Hepatocyte (in vitro differentiated cells): ENCODE measurements around the gene PMAIP1. TPM values are rescaled to one million over a fixed set of nuclear protein-coding genes. Genes with fewer than 3 reads are reported as not detected.

Source experiments
- DNase-seq: peaks from one replicate; pipeline ENCODE4 v3.0.0-alpha.2; 2016; ENCODE audit warnings: low spot score
- H2AFZ ChIP-seq: fragments of 200-600 bp; sonication (generic); 2 replicates; pipeline ENCODE4 v1.6.0; 2016; ENCODE audit warnings: antibody characterized with exemption, mild to moderate bottlenecking
- H3K27ac ChIP-seq: fragments of 200-600 bp; sonication (generic); 2 replicates; pipeline ENCODE4 v1.5.1; 2016; ENCODE audit warnings: mild to moderate bottlenecking
- H3K27me3 ChIP-seq: fragments of 200-600 bp; sonication (generic); 2 replicates; pipeline ENCODE4 v1.6.1; 2016
- H3K36me3 ChIP-seq: fragments of 200-600 bp; sonication (generic); replicated peaks from 2 replicates; pipeline ENCODE4 v1.5.1; 2016; ENCODE audit warnings: low read depth; ENCODE audit not compliant: insufficient read depth
- H3K4me1 ChIP-seq: fragments of 200-600 bp; sonication (generic); 2 replicates; pipeline ENCODE4 v1.5.1; 2016; ENCODE audit warnings: mild to moderate bottlenecking, moderate library complexity; ENCODE audit not compliant: insufficient read depth
- H3K4me2 ChIP-seq: fragments of 200-600 bp; sonication (generic); 2 replicates; pipeline ENCODE4 v1.6.0; 2016
- H3K4me3 ChIP-seq: fragments of 200-600 bp; sonication (generic); 2 replicates; pipeline ENCODE4 v1.5.1; 2016; ENCODE audit warnings: mild to moderate bottlenecking
- H3K79me2 ChIP-seq: fragments of 200-600 bp; sonication (generic); 2 replicates; pipeline ENCODE4 v1.6.0; 2017; ENCODE audit warnings: mild to moderate bottlenecking
- H3K9me2 ChIP-seq: fragments of 200-600 bp; sonication (generic); replicated peaks from 2 replicates; pipeline ENCODE4 v1.6.0; 2017; ENCODE audit warnings: mild to moderate bottlenecking; ENCODE audit not compliant: insufficient read depth
- H3K9me3 ChIP-seq: fragments of 200-600 bp; sonication (generic); 2 replicates; pipeline ENCODE4 v1.5.1; 2016; ENCODE audit warnings: low read depth, mild to moderate bottlenecking
- H4K20me1 ChIP-seq: fragments of 200-600 bp; sonication (generic); 2 replicates; pipeline ENCODE4 v1.6.0; 2016; ENCODE audit warnings: mild to moderate bottlenecking; ENCODE audit not compliant: insufficient read depth, poor library complexity, severe bottlenecking
- EZH2 ChIP-seq: fragments of 200-600 bp; sonication (generic); IDR thresholded peaks from 2 replicates; pipeline ENCODE4 v1.6.1; 2016; ENCODE audit warnings: antibody characterized with exemption, mild to moderate bottlenecking, borderline replicate concordance
- EZH2phosphoT487 ChIP-seq: fragments of 200-600 bp; sonication (generic); IDR thresholded peaks from one replicate; pipeline ENCODE4 v1.6.1; 2018; ENCODE audit warnings: antibody characterized with exemption, mild to moderate bottlenecking, low read depth, moderate library complexity; ENCODE audit not compliant: unreplicated experiment, severe bottlenecking
- WGBS: methylation state at CpG from one replicate; pipeline ENCODE4 v1.1.6; 2016; ENCODE audit warnings: low lambda C conversion rate; ENCODE audit errors: missing lambda C conversion rate; 5-methylcytosine and 5-hydroxymethylcytosine counted together
- polyA plus RNA-seq: library from polyadenylated mRNA; unstranded; fragments of >200 nt; fragmentation: Nextera tagmentation; extraction: Ambion mirVana; gene quantifications from 2 replicates; pipeline ENCODE4 v1.2.1, GENCODE V29; 2016
- total RNA-seq: library from RNA; depleted of rRNA; stranded (reverse); fragments of >200 nt; gene quantifications from 2 replicates; pipeline ENCODE4 v1.2.3, GENCODE V29; 2014
- TF ChIP-seq, protein P1 (sequence below): fragments of 200-600 bp; sonication (generic); IDR thresholded peaks from 2 replicates; pipeline ENCODE4 v1.5.1; 2016; ENCODE audit warnings: antibody characterized with exemption, mild to moderate bottlenecking; ENCODE audit not compliant: poor library complexity

PMAIP1 gene
- total and polyA plus RNA-seq, 2 experiments from 2014 or later = 7.7 to 10.2 TPM

DNA sequence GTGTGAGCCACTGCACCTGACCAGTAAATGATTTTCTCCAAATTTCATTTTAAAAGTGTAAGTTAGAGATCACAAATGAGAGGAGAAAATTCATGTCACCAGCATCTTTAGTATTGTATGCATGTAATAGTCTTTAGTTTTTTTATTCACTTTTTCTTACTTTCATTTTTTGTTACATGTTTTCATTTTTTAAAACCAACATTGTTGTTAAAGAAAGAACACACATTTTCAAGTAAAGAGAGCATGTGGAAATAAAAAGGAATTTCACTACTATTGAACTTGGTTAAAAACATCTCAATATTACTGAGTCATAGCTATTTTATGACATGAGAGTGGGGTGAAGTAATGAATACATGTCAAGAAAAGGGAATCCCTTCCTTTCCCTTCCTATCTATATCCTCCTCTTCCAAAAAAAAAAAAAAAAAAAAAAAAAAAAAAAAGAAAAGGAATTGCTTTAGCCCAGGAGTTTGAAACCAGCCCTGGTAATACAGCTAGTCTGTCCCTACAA is 29.1 kb upstream of the PMAIP1 start:
- no peaks in the 10 kb centered on the region for H4K20me1 ChIP-seq
- H3K27ac ChIP-seq = no peak overlapping the region
- H2AFZ ChIP-seq = no peak overlapping the region
- no peak overlapping the region for H3K4me2 ChIP-seq
- no peaks in the 10 kb centered on the region for H3K36me3 ChIP-seq
- no peaks in the 10 kb centered on the region for H3K9me2 ChIP-seq
- H3K79me2 ChIP-seq = no peaks in the 10 kb centered on the region
- TF ChIP-seq EZH2phosphoT487 (no peak), EZH2 (no peak)
- TF ChIP-seq, protein P1, sequence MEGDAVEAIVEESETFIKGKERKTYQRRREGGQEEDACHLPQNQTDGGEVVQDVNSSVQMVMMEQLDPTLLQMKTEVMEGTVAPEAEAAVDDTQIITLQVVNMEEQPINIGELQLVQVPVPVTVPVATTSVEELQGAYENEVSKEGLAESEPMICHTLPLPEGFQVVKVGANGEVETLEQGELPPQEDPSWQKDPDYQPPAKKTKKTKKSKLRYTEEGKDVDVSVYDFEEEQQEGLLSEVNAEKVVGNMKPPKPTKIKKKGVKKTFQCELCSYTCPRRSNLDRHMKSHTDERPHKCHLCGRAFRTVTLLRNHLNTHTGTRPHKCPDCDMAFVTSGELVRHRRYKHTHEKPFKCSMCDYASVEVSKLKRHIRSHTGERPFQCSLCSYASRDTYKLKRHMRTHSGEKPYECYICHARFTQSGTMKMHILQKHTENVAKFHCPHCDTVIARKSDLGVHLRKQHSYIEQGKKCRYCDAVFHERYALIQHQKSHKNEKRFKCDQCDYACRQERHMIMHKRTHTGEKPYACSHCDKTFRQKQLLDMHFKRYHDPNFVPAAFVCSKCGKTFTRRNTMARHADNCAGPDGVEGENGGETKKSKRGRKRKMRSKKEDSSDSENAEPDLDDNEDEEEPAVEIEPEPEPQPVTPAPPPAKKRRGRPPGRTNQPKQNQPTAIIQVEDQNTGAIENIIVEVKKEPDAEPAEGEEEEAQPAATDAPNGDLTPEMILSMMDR = no peak
- H3K4me3 ChIP-seq = no peak overlapping the region
- H3K9me3 ChIP-seq = no peaks in the 10 kb centered on the region
- H3K27me3 ChIP-seq = peaks cover 6% of the 10 kb centered on the region
- H3K4me1 ChIP-seq = no peaks in the 10 kb centered on the region
- no peak for DNase-seq

GRCh38 chr18:59871711-59872362 is 28.0 kb upstream of the PMAIP1 start:
- Histone ChIP-seq H3K27ac (no peak overlapping the region), H3K27me3 (peaks cover 6% of the 10 kb centered on the region), H3K9me2 (no peaks in the 10 kb centered on the region), H4K20me1 (no peaks in the 10 kb centered on the region), H3K4me1 (no peaks in the 10 kb centered on the region), H3K4me3 (no peak overlapping the region), H2AFZ (peak overlapping the region; percentile 11), H3K36me3 (no peaks in the 10 kb centered on the region), H3K79me2 (no peaks in the 10 kb centered on the region), H3K4me2 (no peak overlapping the region), H3K9me3 (no peaks in the 10 kb centered on the region)
- no peak for DNase-seq
- TF ChIP-seq EZH2phosphoT487 = no peak
- no peak for TF ChIP-seq EZH2
- TF ChIP-seq, protein P1 = no peak
- 52% methylated on average over 10 of the region's 10 CpGs for WGBS

GRCh38 chr18:59873641-59874040 is 26.2 kb upstream of the PMAIP1 start:
- no peak overlapping the region for H3K4me2 ChIP-seq

More at GRCh38 chr18:59873641-59874040, 26.2 kb upstream of the PMAIP1 start:
- 79% methylated on average over 2 of the region's 2 CpGs for WGBS
- no peak for TF ChIP-seq EZH2
- TF ChIP-seq EZH2phosphoT487 = no peak
- TF ChIP-seq, protein P1 = no peak
- H3K27ac ChIP-seq = no peak overlapping the region
- no peaks in the 10 kb centered on the region for H3K4me1 ChIP-seq
- no peak overlapping the region for H2AFZ ChIP-seq
- no peaks in the 10 kb centered on the region for H3K36me3 ChIP-seq
- H3K4me3 ChIP-seq = no peak overlapping the region
- H3K27me3 ChIP-seq = peaks cover 6% of the 10 kb centered on the region
- H3K9me2 ChIP-seq = no peaks in the 10 kb centered on the region
- no peaks in the 10 kb centered on the region for H3K79me2 ChIP-seq
- H4K20me1 ChIP-seq = no peaks in the 10 kb centered on the region
- H3K9me3 ChIP-seq = no peaks in the 10 kb centered on the region
- DNase-seq = no peak
